ENCODE data around the gene BARD1. TPM values are rescaled to one million over a fixed set of nuclear protein-coding genes. Genes with fewer than 3 reads are reported as not detected.

Gene BARD1
- total RNA-seq, 6 donors from 2014 or later: 4.4 to 15.0 (median 10.6) TPM

DNA sequence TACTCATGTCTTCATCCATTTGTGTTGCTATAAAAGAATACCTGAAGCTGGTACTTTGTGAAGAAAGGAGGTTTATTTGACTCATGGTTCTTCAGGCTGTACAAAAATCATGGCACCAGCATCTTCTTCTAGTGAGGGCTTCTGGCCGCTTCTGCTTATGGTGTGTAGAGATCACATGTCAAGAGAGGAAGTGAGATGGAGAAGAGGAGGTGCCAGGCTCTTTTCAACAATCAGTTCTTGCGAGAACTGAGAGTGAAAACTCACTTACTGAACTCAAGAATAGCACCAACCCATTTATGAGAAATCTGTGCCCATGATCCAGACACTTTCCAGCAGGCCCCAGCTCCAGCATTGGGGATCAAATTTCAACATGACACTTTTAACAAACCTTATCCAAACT lies 30.0 kb upstream of the BARD1 start:
- H3K27me3 ChIP-seq: no peaks in the 10 kb centered on the region
- 72 to 84% methylated on average over 2 of the region's 2 CpGs for WGBS, 2 donors

DNA sequence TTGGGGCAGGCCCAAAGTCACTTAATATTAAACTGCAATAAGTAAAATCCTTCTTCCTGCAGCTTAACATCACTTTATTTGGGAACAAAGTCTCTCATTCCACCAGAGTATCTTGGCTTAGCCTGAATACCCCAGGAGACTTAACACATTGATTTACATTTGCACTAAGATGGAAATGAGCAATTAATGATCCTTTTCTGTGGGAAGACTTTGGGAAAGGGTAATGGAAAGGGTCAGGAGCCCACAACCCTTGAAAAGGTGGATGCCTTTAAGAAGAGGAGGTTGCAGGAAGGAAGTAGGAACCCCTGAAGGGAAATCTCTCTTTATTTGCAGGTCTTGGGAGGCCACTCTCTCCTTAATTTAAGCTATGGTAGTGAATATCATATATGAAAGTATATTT lies 28.0 kb upstream of the BARD1 start:
- Histone ChIP-seq H3K4me3 (no peak overlapping the region), H3K27ac (no peak overlapping the region), H3K4me1 (no peaks in the 10 kb centered on the region), H3K36me3 (no peaks in the 10 kb centered on the region), H3K27me3 (no peaks in the 10 kb centered on the region), H3K9me3 (peaks cover 0 to 11% (median 0%) of the 10 kb centered on the region in 4 donors)
- TF ChIP-seq POLR2AphosphoS5 (IDR thresholded peaks at IDR 0.05) (no peak), EP300 (IDR thresholded peaks at IDR 0.05) (no peak), POLR2A (IDR thresholded peaks at IDR 0.05) (no peak)
- TF ChIP-seq, protein P1, sequence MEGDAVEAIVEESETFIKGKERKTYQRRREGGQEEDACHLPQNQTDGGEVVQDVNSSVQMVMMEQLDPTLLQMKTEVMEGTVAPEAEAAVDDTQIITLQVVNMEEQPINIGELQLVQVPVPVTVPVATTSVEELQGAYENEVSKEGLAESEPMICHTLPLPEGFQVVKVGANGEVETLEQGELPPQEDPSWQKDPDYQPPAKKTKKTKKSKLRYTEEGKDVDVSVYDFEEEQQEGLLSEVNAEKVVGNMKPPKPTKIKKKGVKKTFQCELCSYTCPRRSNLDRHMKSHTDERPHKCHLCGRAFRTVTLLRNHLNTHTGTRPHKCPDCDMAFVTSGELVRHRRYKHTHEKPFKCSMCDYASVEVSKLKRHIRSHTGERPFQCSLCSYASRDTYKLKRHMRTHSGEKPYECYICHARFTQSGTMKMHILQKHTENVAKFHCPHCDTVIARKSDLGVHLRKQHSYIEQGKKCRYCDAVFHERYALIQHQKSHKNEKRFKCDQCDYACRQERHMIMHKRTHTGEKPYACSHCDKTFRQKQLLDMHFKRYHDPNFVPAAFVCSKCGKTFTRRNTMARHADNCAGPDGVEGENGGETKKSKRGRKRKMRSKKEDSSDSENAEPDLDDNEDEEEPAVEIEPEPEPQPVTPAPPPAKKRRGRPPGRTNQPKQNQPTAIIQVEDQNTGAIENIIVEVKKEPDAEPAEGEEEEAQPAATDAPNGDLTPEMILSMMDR (IDR thresholded peaks at IDR 0.05): no peak
- DNase-seq: no peak
- no peak for ATAC-seq (ENCODE audit: low FRiP score in 2 of 2)

More for the DNA sequence above, 30.0 kb upstream of the BARD1 start:
- no peaks in the 10 kb centered on the region for H3K36me3 ChIP-seq
- H3K4me3 ChIP-seq: no peak overlapping the region
- peaks cover 0 to 11% (median 0%) of the 10 kb centered on the region in 4 donors for H3K9me3 ChIP-seq
- no peaks in the 10 kb centered on the region for H3K4me1 ChIP-seq
- no peak overlapping the region for H3K27ac ChIP-seq
- no peak for ATAC-seq (ENCODE audit: low FRiP score in 2 of 2)
- no peak for DNase-seq
- TF ChIP-seq POLR2AphosphoS5 (IDR thresholded peaks at IDR 0.05): no peak
- TF ChIP-seq EP300 (IDR thresholded peaks at IDR 0.05): no peak
- TF ChIP-seq, protein P1 (IDR thresholded peaks at IDR 0.05): no peak
- TF ChIP-seq POLR2A (IDR thresholded peaks at IDR 0.05): no peak

DNA sequence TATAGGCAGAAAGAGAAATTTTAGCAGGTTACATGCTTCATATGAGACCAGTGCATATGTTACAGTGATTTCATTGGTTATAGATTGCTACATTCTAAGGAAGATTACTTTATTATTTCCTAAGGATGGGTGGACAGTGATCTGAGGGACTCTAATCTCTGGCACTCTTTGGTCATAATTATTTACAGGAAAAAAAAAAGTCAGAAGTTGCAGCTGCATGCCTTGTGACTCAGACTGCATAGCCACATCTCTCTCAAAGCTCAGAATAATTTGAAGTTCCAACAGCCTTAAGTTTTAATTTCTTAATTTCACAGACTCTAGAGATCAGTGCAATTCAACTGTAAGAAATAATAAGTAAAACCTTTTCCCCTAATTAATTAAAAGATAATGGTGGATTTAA lies 27.1 kb upstream of the BARD1 start:
- ATAC-seq (ENCODE audit: low FRiP score in 2 of 2): no peak
- no peaks in the 10 kb centered on the region for H3K27me3 ChIP-seq
- TF ChIP-seq, protein P1 (IDR thresholded peaks at IDR 0.05): no peak
- no peak for TF ChIP-seq POLR2AphosphoS5 (IDR thresholded peaks at IDR 0.05)
- no peak for TF ChIP-seq EP300 (IDR thresholded peaks at IDR 0.05)
- no peak for TF ChIP-seq POLR2A (IDR thresholded peaks at IDR 0.05)
- peaks cover 0 to 9% (median 0%) of the 10 kb centered on the region in 4 donors for H3K9me3 ChIP-seq
- no peak overlapping the region for H3K27ac ChIP-seq
- H3K36me3 ChIP-seq: no peaks in the 10 kb centered on the region
- H3K4me3 ChIP-seq: no peak overlapping the region
- no peak for DNase-seq
- H3K4me1 ChIP-seq: no peaks in the 10 kb centered on the region

DNA sequence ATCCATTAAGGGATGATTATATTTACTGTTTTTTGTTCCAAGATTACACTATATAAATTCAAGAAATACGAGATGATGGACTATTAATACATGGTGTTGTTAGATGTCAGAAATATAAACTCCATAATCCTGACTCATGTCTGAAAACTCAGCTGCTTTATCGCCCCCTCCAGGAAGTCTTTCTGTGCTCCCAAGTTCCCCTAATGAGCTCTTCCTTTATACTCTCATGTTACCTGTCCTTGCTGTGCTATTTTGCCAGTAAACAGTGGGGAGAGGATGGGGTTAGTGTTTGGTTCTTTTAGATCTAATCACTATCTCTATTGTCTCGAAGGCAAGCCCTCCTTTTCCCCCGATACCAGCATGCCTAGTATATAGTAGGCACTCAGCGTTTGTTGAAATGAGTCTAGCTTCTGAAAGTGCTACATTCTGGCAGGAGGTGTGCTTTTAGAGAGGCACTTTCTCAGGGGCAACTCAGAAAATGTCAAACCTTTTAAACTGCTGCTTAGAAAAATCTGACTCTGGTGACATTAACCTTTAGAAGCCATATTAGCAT lies 21.4 kb upstream of the BARD1 start:
- Histone ChIP-seq H3K4me1 (no peaks in the 10 kb centered on the region), H3K27ac (no peak overlapping the region), H3K36me3 (no peaks in the 10 kb centered on the region), H3K4me3 (no peak overlapping the region), H3K9me3 (no peaks in the 10 kb centered on the region), H3K27me3 (no peaks in the 10 kb centered on the region)
- no peak for TF ChIP-seq EP300 (IDR thresholded peaks at IDR 0.05)
- TF ChIP-seq, protein P1 (IDR thresholded peaks at IDR 0.05): peak in 4 of 6 experiments; percentile 4 to 29 (median 10)
- WGBS, 2 donors: 62 to 63% methylated on average over 5 of the region's 5 CpGs
- DNase-seq: no peak
- no peak for ATAC-seq (ENCODE audit: low FRiP score in 2 of 2)

DNA sequence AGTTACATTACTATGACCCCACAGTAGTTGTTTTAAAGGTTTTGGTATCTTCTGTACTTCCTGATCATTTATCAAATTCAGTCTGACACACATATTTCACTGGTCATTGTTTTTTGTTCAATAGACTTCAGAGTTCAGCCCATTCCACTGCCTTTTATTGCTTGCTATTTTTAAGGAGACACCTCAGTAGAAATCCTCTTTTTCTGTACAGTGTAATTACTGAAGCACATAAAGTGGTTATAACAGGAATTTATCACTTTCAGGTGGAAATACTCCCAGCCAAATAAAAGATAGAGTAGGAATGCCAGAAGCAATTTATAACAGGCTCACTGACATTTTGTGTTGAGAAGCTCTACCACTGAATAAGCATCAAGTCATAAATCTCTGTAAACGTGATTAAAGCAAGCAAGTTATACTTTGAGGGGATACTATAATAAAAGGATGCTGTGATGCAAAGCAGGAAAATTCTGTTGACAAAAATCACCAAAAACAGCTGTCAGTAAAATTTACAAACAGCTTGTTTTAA lies 6.6 kb upstream of the BARD1 start:
- TF ChIP-seq, protein P1 (IDR thresholded peaks at IDR 0.05): no peak
- TF ChIP-seq POLR2A (IDR thresholded peaks at IDR 0.05) (no peak), POLR2AphosphoS5 (IDR thresholded peaks at IDR 0.05) (no peak), EP300 (IDR thresholded peaks at IDR 0.05) (no peak)
- DNase-seq (no peak), ATAC-seq (ENCODE audit: low FRiP score in 2 of 2) (no peak)
- Histone ChIP-seq H3K36me3 (no peaks in the 10 kb centered on the region), H3K27ac (no peak overlapping the region), H3K27me3 (no peaks in the 10 kb centered on the region), H3K9me3 (no peaks in the 10 kb centered on the region), H3K4me1 (no peaks in the 10 kb centered on the region), H3K4me3 (no peak overlapping the region)
- WGBS, 2 donors: 44 to 56% methylated on average over 1 of the region's 1 CpG

Measured in upper lobe of left lung (tissue), 6 donors.